Measurements from ENCODE around the gene DDB1.

GRCh38 chr11:61353131-61354067 lies 20.5 kb upstream of the DDB1 start:
- TF ChIP-seq CTCF (IDR thresholded peaks at IDR 0.05; ENCODE audit: poor library complexity, severe bottlenecking): no peak
- TF ChIP-seq POLR2AphosphoS5 (IDR thresholded peaks at IDR 0.05): no peak

Measured in neural cell (in vitro differentiated cells).